AG04450 (cell line): ENCODE data around the gene HMMR. TPM values are rescaled to one million over a fixed set of nuclear protein-coding genes. Genes with fewer than 3 reads are reported as not detected.

ENCODE experiments used
- CTCF ChIA-PET: fragments of 300-600, 350-600 bp; formaldehyde crosslinking; extraction: SDS; loops from one replicate; lab custom pipeline; 2022; ENCODE audit warnings: antibody characterized with exemption, inconsistent platforms; lab: Charles Lee
- POLR2A ChIA-PET: fragments of 350-600 bp; formaldehyde crosslinking; extraction: SDS; loops from one replicate; lab custom pipeline; 2021; ENCODE audit warnings: antibody characterized with exemption, inconsistent platforms; lab: Yijun Ruan, JAX
- DNase-seq: peaks from one replicate; pipeline ENCODE4 v3.0.0-alpha.2; 2011; ENCODE audit warnings: low read depth, low spot score
- H3K27ac ChIP-seq: one replicate; pipeline ENCODE4 v1.5.1; 2012; ENCODE audit warnings: low read depth, low read length, control low read depth
- H3K27me3 ChIP-seq: one replicate; pipeline ENCODE4 v1.6.0; 2012; ENCODE audit warnings: low read length; ENCODE audit not compliant: control insufficient read depth, insufficient read depth
- H3K4me3 ChIP-seq: 2 replicates; pipeline ENCODE4 v1.5.1; 2011; ENCODE audit warnings: mild to moderate bottlenecking, low read depth, low read length, control low read depth
- H3K9me3 ChIP-seq: 2 replicates; pipeline ENCODE4 v1.5.1; 2012; ENCODE audit warnings: low read length; ENCODE audit not compliant: control insufficient read depth, insufficient read depth
- polyA plus RNA-seq: library from polyadenylated mRNA; depleted of rRNA; stranded (reverse); fragments of >200 nt; gene quantifications from 2 replicates; pipeline ENCODE4 v1.2.3, GENCODE V29; 2011
- TF ChIP-seq, protein P1 (sequence below): IDR thresholded peaks from 2 replicates; pipeline ENCODE4 v1.5.1; 2011; ENCODE audit warnings: low read depth, low read length, control low read depth, inconsistent platforms

HMMR gene
- polyA plus RNA-seq, 1 experiment = 12.5 TPM

DNA sequence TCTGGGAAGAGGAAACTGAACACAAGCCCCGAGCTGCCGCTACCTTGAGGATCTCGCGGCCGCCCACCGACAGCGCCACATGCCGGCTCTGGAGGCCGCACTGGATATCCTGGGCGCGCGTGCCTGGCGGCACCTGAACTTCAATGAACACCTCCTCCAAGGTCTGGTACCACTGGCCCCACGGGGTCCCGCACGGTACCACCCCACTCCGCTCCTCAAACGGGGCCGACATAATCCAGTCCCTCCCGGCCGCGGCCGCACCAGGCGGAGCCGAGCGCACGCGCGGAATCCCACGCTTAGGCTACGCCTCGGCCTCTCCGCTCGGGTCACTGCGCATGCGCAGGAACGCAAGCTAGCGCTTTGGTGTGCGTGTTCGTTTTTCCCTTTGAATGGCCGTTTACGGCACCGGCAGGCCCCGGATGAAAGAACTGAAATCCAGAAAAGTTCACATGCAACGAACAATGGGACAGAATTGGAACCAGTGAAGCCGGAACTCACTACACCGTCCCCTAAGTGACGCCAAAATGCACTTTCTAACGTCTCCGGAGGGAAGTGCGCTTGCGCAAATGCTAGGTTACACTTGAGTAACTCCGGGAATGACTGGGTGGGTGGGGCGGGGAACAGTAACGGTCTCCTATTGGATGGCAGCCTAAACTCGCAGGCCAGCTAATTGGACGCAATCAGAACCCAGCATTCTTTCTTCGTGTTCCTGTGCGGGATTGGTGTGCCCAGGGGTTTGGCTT lies 442 bp upstream of the HMMR start, which contains the start of gene NUDCD2:
TSS of gene NUDCD2 (minus strand) at position 284 of the 743 bp plus-strand sequence. CDS start at position 232, 52 bp downstream.
- H3K27ac ChIP-seq = peak within 1 kb of the TSS; percentile 98
- peak within 1 kb of the TSS; percentile 82 for H3K4me3 ChIP-seq
- ChIA-PET CTCF (interaction anchor here (0.7 to 3.1 kb wide), 6 partner anchors 13 to 45 kb away, joined by 3 to 16 read pairs (median 4); partner anchors contain the start of gene MAT2B), POLR2A (interaction anchor here (0.6 to 3.4 kb wide), 12 partner anchors 8 to 546 kb away, joined by 3 to 20 read pairs (median 3); partner anchors contain the start of genes CCNG1 and MAT2B)
- no peaks in the 10 kb centered on the region for H3K9me3 ChIP-seq
- peak; percentile 98 for DNase-seq
- H3K27me3 ChIP-seq = no peaks in the 10 kb centered on the region
- TF ChIP-seq, protein P1, sequence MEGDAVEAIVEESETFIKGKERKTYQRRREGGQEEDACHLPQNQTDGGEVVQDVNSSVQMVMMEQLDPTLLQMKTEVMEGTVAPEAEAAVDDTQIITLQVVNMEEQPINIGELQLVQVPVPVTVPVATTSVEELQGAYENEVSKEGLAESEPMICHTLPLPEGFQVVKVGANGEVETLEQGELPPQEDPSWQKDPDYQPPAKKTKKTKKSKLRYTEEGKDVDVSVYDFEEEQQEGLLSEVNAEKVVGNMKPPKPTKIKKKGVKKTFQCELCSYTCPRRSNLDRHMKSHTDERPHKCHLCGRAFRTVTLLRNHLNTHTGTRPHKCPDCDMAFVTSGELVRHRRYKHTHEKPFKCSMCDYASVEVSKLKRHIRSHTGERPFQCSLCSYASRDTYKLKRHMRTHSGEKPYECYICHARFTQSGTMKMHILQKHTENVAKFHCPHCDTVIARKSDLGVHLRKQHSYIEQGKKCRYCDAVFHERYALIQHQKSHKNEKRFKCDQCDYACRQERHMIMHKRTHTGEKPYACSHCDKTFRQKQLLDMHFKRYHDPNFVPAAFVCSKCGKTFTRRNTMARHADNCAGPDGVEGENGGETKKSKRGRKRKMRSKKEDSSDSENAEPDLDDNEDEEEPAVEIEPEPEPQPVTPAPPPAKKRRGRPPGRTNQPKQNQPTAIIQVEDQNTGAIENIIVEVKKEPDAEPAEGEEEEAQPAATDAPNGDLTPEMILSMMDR = peak; percentile 35

DNA sequence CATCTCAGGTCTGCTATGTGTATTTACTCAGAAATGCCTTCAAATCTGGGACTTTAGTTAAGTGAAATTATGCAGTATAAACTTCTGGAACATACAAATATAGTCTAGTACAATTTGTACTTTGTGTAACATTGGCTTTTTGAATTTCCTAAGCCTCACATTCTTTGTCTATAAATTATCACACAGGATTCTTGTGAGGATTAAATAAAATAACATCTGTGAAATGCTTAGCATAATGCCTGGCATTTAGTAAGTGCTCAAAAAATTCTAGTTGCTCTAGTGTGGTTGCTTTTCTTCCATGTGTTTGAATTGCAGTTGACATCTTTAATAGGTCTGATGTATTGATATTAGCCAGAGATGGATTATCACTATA lies 2.6 kb downstream of the HMMR start:
- CTCF ChIA-PET = interaction anchor here (0.6 to 1.0 kb wide), 2 partner anchors 9 to 12 kb away, joined by 3 to 4 read pairs; no protein-coding TSS in a partner anchor
- H3K27me3 ChIP-seq = no peaks in the 10 kb centered on the region
- no peaks in the 10 kb centered on the region for H3K9me3 ChIP-seq
- no peak overlapping the region for H3K4me3 ChIP-seq
- DNase-seq = no peak
- no peak overlapping the region for H3K27ac ChIP-seq
- TF ChIP-seq, protein P1 = no peak
- POLR2A ChIA-PET = interaction anchor here (3.4 kb wide), 1 partner anchor 25 kb away, joined by 20 read pairs; the partner anchor contains the start of gene CCNG1

DNA sequence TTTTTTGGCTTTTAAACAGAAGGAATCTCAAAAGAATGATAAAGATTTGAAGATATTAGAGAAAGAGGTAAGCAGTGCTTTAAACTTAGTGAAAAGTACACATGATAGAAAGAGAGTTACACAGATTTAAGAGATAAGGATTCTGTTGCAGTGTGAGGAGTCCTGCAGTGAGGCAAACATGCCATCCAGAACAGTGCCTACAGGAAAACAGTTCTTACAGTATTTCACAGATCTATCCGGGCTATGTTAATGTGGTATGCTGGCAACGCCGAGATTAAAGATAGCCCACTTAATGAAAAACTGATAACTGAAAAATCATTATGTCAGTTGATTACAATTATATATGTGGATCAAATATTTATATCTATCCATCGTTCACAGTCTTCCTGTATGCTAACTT lies 7.2 kb downstream of the HMMR start:
- CTCF ChIA-PET = interaction anchor here (1.1 kb wide), 1 partner anchor 12 kb away, joined by 3 read pairs; no protein-coding TSS in a partner anchor

DNA sequence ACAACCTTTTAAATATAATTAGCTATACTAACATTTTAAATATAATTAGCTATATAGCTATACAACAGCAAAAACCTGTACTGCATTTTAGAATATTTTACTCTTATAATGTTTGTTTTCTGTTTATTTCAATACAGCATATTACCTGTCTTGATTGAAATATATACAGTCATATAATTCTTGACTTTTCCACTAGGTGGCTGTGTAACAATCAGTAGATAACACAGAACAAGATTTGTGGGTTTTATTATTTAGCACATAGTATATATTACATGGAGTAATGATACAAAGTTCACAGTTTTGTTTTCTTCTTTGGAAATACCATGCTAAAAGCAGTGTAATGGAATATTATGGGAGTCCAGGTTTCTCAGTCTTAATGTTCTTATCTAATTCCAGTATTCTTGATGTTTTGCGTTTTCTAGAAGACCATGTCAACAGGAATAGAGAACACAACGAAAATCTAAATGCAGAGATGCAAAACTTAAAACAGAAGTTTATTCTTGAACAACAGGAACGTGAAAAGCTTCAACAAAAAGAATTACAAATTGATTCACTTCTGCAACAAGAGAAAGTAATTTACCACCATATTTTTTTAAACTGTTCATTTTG lies 13.3 kb downstream of the HMMR start:
- Histone ChIP-seq H3K27me3 (no peaks in the 10 kb centered on the region), H3K4me3 (no peak overlapping the region), H3K9me3 (no peaks in the 10 kb centered on the region), H3K27ac (no peak overlapping the region)
- CTCF ChIA-PET = interaction anchor here (0.6 to 3.9 kb wide), 7 partner anchors 8 to 35 kb away, joined by 3 to 27 read pairs (median 5); partner anchors contain the start of genes HMMR, MAT2B and NUDCD2
- TF ChIP-seq, protein P1 = peak; percentile 43
- DNase-seq = no peak
- POLR2A ChIA-PET = interaction anchor here (1.1 kb wide), 1 partner anchor 13 kb away, joined by 4 read pairs; the partner anchor contains the start of genes HMMR and NUDCD2

More for the DNA sequence above, 7.2 kb downstream of the HMMR start:
- DNase-seq = no peak
- H3K9me3 ChIP-seq = no peaks in the 10 kb centered on the region
- H3K4me3 ChIP-seq = no peak overlapping the region
- TF ChIP-seq, protein P1 = no peak
- POLR2A ChIA-PET = interaction anchor here (0.8 kb wide), 1 partner anchor 8 kb away, joined by 3 read pairs; the partner anchor contains the start of genes HMMR and NUDCD2
- H3K27ac ChIP-seq = no peak overlapping the region
- no peaks in the 10 kb centered on the region for H3K27me3 ChIP-seq
